Activated T-cell treated with anti-CD3 and anti-CD28 coated beads, Interleukin-2, amount 50 U/mL, for 24 hours (primary cell): ENCODE results near the gene MIER2.

Experiments
- DNase-seq: peaks from one replicate; pipeline ENCODE4 v3.0.0-alpha.2; 2020
- H3K27ac Mint-ChIP-seq: 2 replicates; pipeline ENCODE4 v1.8.0; 2020; ENCODE audit warnings: mild to moderate bottlenecking, mixed read lengths
- H3K27me3 Mint-ChIP-seq: 2 replicates; pipeline ENCODE4 v1.8.0; 2020; ENCODE audit warnings: mixed read lengths
- H3K36me3 Mint-ChIP-seq: 2 replicates; pipeline ENCODE4 v1.8.0; 2020; ENCODE audit warnings: low read depth, mixed read lengths
- H3K4me1 Mint-ChIP-seq: 2 replicates; pipeline ENCODE4 v1.8.0; 2020; ENCODE audit warnings: low read depth, mixed read lengths
- H3K4me3 Mint-ChIP-seq: 2 replicates; pipeline ENCODE4 v1.8.0; 2020; ENCODE audit warnings: mild to moderate bottlenecking, moderate library complexity, mixed read lengths
- H3K9me3 Mint-ChIP-seq: 2 replicates; pipeline ENCODE4 v1.8.0; 2020; ENCODE audit warnings: mixed read lengths

Gene MIER2

GRCh38 chr19:317710-318508 is 26.7 kb downstream of the MIER2 start:
- H3K27me3 Mint-ChIP-seq, result no peaks in the 10 kb centered on the region
- peaks cover 63% of the 10 kb centered on the region for H3K36me3 Mint-ChIP-seq
- H3K9me3 Mint-ChIP-seq, result peaks cover 4% of the 10 kb centered on the region
- H3K27ac Mint-ChIP-seq, result no peak overlapping the region
- no peak overlapping the region for H3K4me3 Mint-ChIP-seq
- peaks cover 3% of the 10 kb centered on the region for H3K4me1 Mint-ChIP-seq
- no peak for DNase-seq

- Mint-ChIP-seq H3K27ac (no peak overlapping the region), H3K4me3 (no peak overlapping the region), H3K36me3 (peaks cover 64% of the 10 kb centered on the region), H3K27me3 (no peaks in the 10 kb centered on the region), H3K9me3 (peaks cover 4% of the 10 kb centered on the region), H3K4me1 (peaks cover 3% of the 10 kb centered on the region)
- no peak for DNase-seq
Observed at GRCh38 chr19:315811-316210, 28.8 kb downstream of the MIER2 start.

- no peak for DNase-seq
- Mint-ChIP-seq H3K27ac (no peak overlapping the region), H3K4me3 (no peak overlapping the region), H3K4me1 (peaks cover 3% of the 10 kb centered on the region), H3K36me3 (peaks cover 60% of the 10 kb centered on the region), H3K9me3 (peaks cover 4% of the 10 kb centered on the region), H3K27me3 (no peaks in the 10 kb centered on the region)
Observed at GRCh38 chr19:313988-314815, 30.4 kb downstream of the MIER2 start.

GRCh38 chr19:313169-313987 is 31.2 kb downstream of the MIER2 start:
- Mint-ChIP-seq H3K4me3 (no peak overlapping the region), H3K36me3 (peaks cover 63% of the 10 kb centered on the region), H3K9me3 (peaks cover 2% of the 10 kb centered on the region), H3K27me3 (no peaks in the 10 kb centered on the region), H3K4me1 (peaks cover 2% of the 10 kb centered on the region), H3K27ac (no peak overlapping the region)
- no peak for DNase-seq

GRCh38 chr19:311813-312261 is 32.8 kb downstream of the MIER2 start:
- Mint-ChIP-seq H3K27ac (no peak overlapping the region), H3K36me3 (peaks cover 63% of the 10 kb centered on the region), H3K9me3 (no peaks in the 10 kb centered on the region), H3K4me3 (no peak overlapping the region), H3K4me1 (no peaks in the 10 kb centered on the region), H3K27me3 (no peaks in the 10 kb centered on the region)
- no peak for DNase-seq

- no peaks in the 10 kb centered on the region for H3K4me1 Mint-ChIP-seq
- peaks cover 60% of the 10 kb centered on the region for H3K36me3 Mint-ChIP-seq
- no peaks in the 10 kb centered on the region for H3K27me3 Mint-ChIP-seq
- no peak overlapping the region for H3K27ac Mint-ChIP-seq
- DNase-seq, result no peak
- H3K4me3 Mint-ChIP-seq, result no peak overlapping the region
- H3K9me3 Mint-ChIP-seq, result no peaks in the 10 kb centered on the region
Observed at GRCh38 chr19:310781-311496, 33.7 kb downstream of the MIER2 start.

- Mint-ChIP-seq H3K9me3 (no peaks in the 10 kb centered on the region), H3K4me1 (no peaks in the 10 kb centered on the region), H3K4me3 (no peak overlapping the region), H3K27me3 (no peaks in the 10 kb centered on the region), H3K36me3 (peaks cover 61% of the 10 kb centered on the region), H3K27ac (no peak overlapping the region)
- no peak for DNase-seq
Observed at GRCh38 chr19:310141-310651, 34.4 kb downstream of the MIER2 start.

GRCh38 chr19:309206-309565 is 35.4 kb downstream of the MIER2 start:
- H3K4me1 Mint-ChIP-seq, result no peaks in the 10 kb centered on the region
- no peaks in the 10 kb centered on the region for H3K27me3 Mint-ChIP-seq
- no peaks in the 10 kb centered on the region for H3K9me3 Mint-ChIP-seq
- no peak for DNase-seq
- H3K36me3 Mint-ChIP-seq, result peaks cover 58% of the 10 kb centered on the region
- no peak overlapping the region for H3K4me3 Mint-ChIP-seq
- H3K27ac Mint-ChIP-seq, result no peak overlapping the region

GRCh38 chr19:308471-309205 is 36.0 kb downstream of the MIER2 start:
- Mint-ChIP-seq H3K27ac (no peak overlapping the region), H3K9me3 (no peaks in the 10 kb centered on the region), H3K4me1 (no peaks in the 10 kb centered on the region), H3K36me3 (peaks cover 52% of the 10 kb centered on the region), H3K4me3 (no peak overlapping the region), H3K27me3 (no peaks in the 10 kb centered on the region)
- DNase-seq, result no peak

- no peaks in the 10 kb centered on the region for H3K4me1 Mint-ChIP-seq
- no peak overlapping the region for H3K4me3 Mint-ChIP-seq
- H3K27me3 Mint-ChIP-seq, result no peaks in the 10 kb centered on the region
- no peak overlapping the region for H3K27ac Mint-ChIP-seq
- no peaks in the 10 kb centered on the region for H3K9me3 Mint-ChIP-seq
- no peak for DNase-seq
- H3K36me3 Mint-ChIP-seq, result peaks cover 48% of the 10 kb centered on the region
Observed at GRCh38 chr19:307793-308420, 36.7 kb downstream of the MIER2 start.

- H3K4me3 Mint-ChIP-seq, result no peak overlapping the region
- DNase-seq, result no peak
- H3K9me3 Mint-ChIP-seq, result no peaks in the 10 kb centered on the region
- H3K4me1 Mint-ChIP-seq, result no peaks in the 10 kb centered on the region
- H3K27me3 Mint-ChIP-seq, result no peaks in the 10 kb centered on the region
- peaks cover 48% of the 10 kb centered on the region for H3K36me3 Mint-ChIP-seq
- H3K27ac Mint-ChIP-seq, result no peak overlapping the region
Observed at GRCh38 chr19:307111-307531, 37.5 kb downstream of the MIER2 start.

- DNase-seq, result no peak
- no peaks in the 10 kb centered on the region for H3K4me1 Mint-ChIP-seq
- H3K9me3 Mint-ChIP-seq, result no peaks in the 10 kb centered on the region
- no peak overlapping the region for H3K27ac Mint-ChIP-seq
- no peak overlapping the region for H3K4me3 Mint-ChIP-seq
- H3K36me3 Mint-ChIP-seq, result peaks cover 44% of the 10 kb centered on the region
- H3K27me3 Mint-ChIP-seq, result no peaks in the 10 kb centered on the region
Observed at GRCh38 chr19:306151-306900, 38.3 kb downstream of the MIER2 start.
